Measurements from ENCODE around the gene PIK3R1. TPM values are rescaled to one million over a fixed set of nuclear protein-coding genes. Genes with fewer than 3 reads are reported as not detected.

PIK3R1 gene
- total and polyA plus RNA-seq, 10 of the 15 experiments (the other 5 are each of a cell fraction or from before 2014, with no cell fraction given): 7.8 to 38.4 (median 15.7) TPM

DNA sequence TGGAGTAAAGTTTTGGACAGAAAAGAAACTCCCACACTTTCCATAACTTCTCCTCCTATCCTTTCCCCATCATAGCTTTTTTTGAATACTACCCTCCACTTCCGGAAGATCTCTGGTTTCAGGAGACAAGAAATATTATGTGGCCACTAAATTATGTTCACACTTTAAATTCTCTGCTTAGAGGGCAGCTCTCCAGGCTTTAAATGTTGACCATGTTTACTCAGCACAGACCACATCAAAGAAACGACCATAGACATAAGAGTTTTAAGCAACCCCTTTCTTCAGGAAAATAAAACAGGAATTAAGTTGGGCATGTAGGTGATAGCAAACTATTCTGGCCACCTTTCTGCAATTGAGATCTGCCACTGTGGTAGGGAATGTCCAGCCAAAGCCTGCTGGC lies 97.8 kb downstream of the PIK3R1 start:
- Histone ChIP-seq H3K27ac (ENCODE audit: control insufficient read depth, insufficient read depth) (no peak overlapping the region), H3K36me3 (ENCODE audit: control insufficient read depth in 2 of 2, insufficient read depth in 2 of 2, low read length in 1 of 2) (no peaks in the 10 kb centered on the region), H3K9me3 (replicated peaks; ENCODE audit: control insufficient read depth, insufficient read depth, low read length) (no peaks in the 10 kb centered on the region), H2AFZ (ENCODE audit: control insufficient read depth, low read depth, low read length) (no peak overlapping the region), H4K20me1 (ENCODE audit: control insufficient read depth, insufficient read depth) (no peaks in the 10 kb centered on the region), H3K4me1 (ENCODE audit: control insufficient read depth, insufficient read depth, low read length) (peaks cover 13% of the 10 kb centered on the region), H3K4me2 (ENCODE audit: control insufficient read depth, insufficient read depth) (no peak overlapping the region), H3K4me3 (no peak overlapping the region), H3K27me3 (replicated peaks in 1 of 2; ENCODE audit: control insufficient read depth in 2 of 2, insufficient read depth in 2 of 2, low read length in 1 of 2) (no peaks in the 10 kb centered on the region), H3K9ac (ENCODE audit: control insufficient read depth, insufficient read depth, low read length) (no peak overlapping the region), H3K79me2 (ENCODE audit: control insufficient read depth, insufficient read depth, low read length) (no peaks in the 10 kb centered on the region)
- ChIA-PET CTCF (interaction anchor here (0.7 to 1.8 kb wide), 2 partner anchors 49 to 147 kb away, joined by 3 to 6 read pairs; no protein-coding TSS in a partner anchor), SMC1A (ENCODE audit: uncharacterized antibody, unreplicated experiment) (interaction anchor here (1.0 to 1.1 kb wide), 5 partner anchors 10 to 118 kb away, joined by 3 to 6 read pairs (median 4); no protein-coding TSS in a partner anchor), RAD21 (ENCODE audit: unreplicated experiment) (interaction anchor here (1.2 kb wide), 1 partner anchor 121 kb away, joined by 3 read pairs; no protein-coding TSS in a partner anchor), POLR2A (interaction anchor here (1.3 kb wide), 1 partner anchor 12 kb away, joined by 3 read pairs; no protein-coding TSS in a partner anchor)
- no peak for FAIRE-seq
- BruUV-seq (replicated peaks): no TSS peak
- no peak for ATAC-seq
- no peak for DNase-seq (ENCODE audit: low read depth, low spot score)
- intact Hi-C loops (cut with micrococcal nuclease; ENCODE audit: unreplicated experiment): no loop called here
- WGBS (ENCODE audit: insufficient coverage, insufficient replicate concordance, low lambda C conversion rate, missing lambda C conversion rate): 50% methylated on average over 2 of the region's 2 CpGs
- in situ Hi-C loops (cut with MboI): no loop called here
- TF ChIP-seq JUNB (IDR thresholded peaks at IDR 0.05): no peak
- TF ChIP-seq, protein P1, sequence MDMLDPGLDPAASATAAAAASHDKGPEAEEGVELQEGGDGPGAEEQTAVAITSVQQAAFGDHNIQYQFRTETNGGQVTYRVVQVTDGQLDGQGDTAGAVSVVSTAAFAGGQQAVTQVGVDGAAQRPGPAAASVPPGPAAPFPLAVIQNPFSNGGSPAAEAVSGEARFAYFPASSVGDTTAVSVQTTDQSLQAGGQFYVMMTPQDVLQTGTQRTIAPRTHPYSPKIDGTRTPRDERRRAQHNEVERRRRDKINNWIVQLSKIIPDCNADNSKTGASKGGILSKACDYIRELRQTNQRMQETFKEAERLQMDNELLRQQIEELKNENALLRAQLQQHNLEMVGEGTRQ (IDR thresholded peaks at IDR 0.05; ENCODE audit: borderline replicate concordance, low read depth, low read length): no peak
- no peak for TF ChIP-seq ZNF217 (IDR thresholded peaks at IDR 0.05)
- no peak for TF ChIP-seq STAT3 (IDR thresholded peaks at IDR 0.05; ENCODE audit: low read depth, low read length)
- TF ChIP-seq, protein P2, sequence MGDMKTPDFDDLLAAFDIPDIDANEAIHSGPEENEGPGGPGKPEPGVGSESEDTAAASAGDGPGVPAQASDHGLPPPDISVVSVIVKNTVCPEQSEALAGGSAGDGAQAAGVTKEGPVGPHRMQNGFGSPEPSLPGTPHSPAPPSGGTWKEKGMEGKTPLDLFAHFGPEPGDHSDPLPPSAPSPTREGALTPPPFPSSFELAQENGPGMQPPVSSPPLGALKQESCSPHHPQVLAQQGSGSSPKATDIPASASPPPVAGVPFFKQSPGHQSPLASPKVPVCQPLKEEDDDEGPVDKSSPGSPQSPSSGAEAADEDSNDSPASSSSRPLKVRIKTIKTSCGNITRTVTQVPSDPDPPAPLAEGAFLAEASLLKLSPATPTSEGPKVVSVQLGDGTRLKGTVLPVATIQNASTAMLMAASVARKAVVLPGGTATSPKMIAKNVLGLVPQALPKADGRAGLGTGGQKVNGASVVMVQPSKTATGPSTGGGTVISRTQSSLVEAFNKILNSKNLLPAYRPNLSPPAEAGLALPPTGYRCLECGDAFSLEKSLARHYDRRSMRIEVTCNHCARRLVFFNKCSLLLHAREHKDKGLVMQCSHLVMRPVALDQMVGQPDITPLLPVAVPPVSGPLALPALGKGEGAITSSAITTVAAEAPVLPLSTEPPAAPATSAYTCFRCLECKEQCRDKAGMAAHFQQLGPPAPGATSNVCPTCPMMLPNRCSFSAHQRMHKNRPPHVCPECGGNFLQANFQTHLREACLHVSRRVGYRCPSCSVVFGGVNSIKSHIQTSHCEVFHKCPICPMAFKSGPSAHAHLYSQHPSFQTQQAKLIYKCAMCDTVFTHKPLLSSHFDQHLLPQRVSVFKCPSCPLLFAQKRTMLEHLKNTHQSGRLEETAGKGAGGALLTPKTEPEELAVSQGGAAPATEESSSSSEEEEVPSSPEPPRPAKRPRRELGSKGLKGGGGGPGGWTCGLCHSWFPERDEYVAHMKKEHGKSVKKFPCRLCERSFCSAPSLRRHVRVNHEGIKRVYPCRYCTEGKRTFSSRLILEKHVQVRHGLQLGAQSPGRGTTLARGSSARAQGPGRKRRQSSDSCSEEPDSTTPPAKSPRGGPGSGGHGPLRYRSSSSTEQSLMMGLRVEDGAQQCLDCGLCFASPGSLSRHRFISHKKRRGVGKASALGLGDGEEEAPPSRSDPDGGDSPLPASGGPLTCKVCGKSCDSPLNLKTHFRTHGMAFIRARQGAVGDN (IDR thresholded peaks at IDR 0.05): no peak
- no peak for TF ChIP-seq TCF7 (IDR thresholded peaks at IDR 0.05; ENCODE audit: borderline replicate concordance)
- no peak for TF ChIP-seq SP1 (IDR thresholded peaks at IDR 0.05; ENCODE audit: low read depth, low read length)
- no peak for TF ChIP-seq HCFC1 (IDR thresholded peaks at IDR 0.05; ENCODE audit: low read length)
- TF ChIP-seq KLF5 (IDR thresholded peaks at IDR 0.05; ENCODE audit: partially characterized antibody): no peak
- no peak for TF ChIP-seq ZNF384 (IDR thresholded peaks at IDR 0.05; ENCODE audit: borderline replicate concordance, low read depth, low read length)
- no peak for TF ChIP-seq POLR2AphosphoS5 (IDR thresholded peaks at IDR 0.05; ENCODE audit: low read length)
- TF ChIP-seq FOS (IDR thresholded peaks at IDR 0.05; ENCODE audit: borderline replicate concordance, extremely low read depth, insufficient read length): no peak
- TF ChIP-seq, protein P3, sequence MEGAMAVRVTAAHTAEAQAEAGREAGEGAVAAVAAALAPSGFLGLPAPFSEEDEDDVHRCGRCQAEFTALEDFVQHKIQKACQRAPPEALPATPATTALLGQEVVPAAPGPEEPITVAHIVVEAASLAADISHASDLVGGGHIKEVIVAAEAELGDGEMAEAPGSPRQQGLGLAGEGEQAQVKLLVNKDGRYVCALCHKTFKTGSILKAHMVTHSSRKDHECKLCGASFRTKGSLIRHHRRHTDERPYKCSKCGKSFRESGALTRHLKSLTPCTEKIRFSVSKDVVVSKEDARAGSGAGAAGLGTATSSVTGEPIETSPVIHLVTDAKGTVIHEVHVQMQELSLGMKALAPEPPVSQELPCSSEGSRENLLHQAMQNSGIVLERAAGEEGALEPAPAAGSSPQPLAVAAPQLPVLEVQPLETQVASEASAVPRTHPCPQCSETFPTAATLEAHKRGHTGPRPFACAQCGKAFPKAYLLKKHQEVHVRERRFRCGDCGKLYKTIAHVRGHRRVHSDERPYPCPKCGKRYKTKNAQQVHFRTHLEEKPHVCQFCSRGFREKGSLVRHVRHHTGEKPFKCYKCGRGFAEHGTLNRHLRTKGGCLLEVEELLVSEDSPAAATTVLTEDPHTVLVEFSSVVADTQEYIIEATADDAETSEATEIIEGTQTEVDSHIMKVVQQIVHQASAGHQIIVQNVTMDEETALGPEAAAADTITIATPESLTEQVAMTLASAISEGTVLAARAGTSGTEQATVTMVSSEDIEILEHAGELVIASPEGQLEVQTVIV (IDR thresholded peaks at IDR 0.05; ENCODE audit: borderline replicate concordance, partially characterized antibody): no peak
- no peak for TF ChIP-seq NR2C1 (IDR thresholded peaks at IDR 0.05)
- TF ChIP-seq EGR1 (IDR thresholded peaks at IDR 0.05; ENCODE audit: borderline replicate concordance in 1 of 2, low read depth in 2 of 2, low read length in 2 of 2): no peak
- TF ChIP-seq ZZZ3 (IDR thresholded peaks at IDR 0.05; ENCODE audit: control insufficient read depth, insufficient read length, low read depth): no peak
- TF ChIP-seq, protein P4, sequence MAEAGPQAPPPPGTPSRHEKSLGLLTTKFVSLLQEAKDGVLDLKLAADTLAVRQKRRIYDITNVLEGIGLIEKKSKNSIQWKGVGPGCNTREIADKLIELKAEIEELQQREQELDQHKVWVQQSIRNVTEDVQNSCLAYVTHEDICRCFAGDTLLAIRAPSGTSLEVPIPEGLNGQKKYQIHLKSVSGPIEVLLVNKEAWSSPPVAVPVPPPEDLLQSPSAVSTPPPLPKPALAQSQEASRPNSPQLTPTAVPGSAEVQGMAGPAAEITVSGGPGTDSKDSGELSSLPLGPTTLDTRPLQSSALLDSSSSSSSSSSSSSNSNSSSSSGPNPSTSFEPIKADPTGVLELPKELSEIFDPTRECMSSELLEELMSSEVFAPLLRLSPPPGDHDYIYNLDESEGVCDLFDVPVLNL (IDR thresholded peaks at IDR 0.05; ENCODE audit: low read depth, low read length): no peak

Data from GM12878 (cell line).